ENCODE data around the gene CLCNKB.
"Not testable (repeated sequence)": the region's sequence is repeated elsewhere in the genome, so short reads cannot be mapped to it uniquely, and the experiment has no call there.

CLCNKB gene

DNA sequence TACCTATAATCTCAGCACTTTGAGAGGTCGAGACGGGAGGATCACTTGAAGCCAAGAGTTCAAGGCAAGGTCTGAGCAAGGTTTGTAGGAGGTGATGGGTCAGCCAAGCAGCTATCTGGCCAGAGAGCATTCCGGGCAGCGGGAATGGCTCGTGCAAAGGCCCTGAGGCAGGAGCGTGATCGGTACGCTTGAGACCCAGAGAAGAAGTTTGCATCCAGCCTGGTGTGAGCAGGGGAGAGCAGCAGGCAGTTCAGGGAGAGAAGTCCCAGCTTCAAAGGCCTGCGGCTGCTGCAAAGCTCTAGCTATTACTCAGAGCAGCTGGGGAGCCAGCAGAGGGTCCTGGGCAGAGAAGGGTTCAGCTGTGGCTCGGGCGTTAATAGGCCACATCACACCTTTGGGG, 44.7 kb upstream of the CLCNKB start:
- TF ChIP-seq, protein P1, sequence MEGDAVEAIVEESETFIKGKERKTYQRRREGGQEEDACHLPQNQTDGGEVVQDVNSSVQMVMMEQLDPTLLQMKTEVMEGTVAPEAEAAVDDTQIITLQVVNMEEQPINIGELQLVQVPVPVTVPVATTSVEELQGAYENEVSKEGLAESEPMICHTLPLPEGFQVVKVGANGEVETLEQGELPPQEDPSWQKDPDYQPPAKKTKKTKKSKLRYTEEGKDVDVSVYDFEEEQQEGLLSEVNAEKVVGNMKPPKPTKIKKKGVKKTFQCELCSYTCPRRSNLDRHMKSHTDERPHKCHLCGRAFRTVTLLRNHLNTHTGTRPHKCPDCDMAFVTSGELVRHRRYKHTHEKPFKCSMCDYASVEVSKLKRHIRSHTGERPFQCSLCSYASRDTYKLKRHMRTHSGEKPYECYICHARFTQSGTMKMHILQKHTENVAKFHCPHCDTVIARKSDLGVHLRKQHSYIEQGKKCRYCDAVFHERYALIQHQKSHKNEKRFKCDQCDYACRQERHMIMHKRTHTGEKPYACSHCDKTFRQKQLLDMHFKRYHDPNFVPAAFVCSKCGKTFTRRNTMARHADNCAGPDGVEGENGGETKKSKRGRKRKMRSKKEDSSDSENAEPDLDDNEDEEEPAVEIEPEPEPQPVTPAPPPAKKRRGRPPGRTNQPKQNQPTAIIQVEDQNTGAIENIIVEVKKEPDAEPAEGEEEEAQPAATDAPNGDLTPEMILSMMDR (IDR thresholded peaks at IDR 0.05): no peak
- Histone ChIP-seq H3K27ac (no peak overlapping the region), H3K36me3 (no peaks in the 10 kb centered on the region), H3K9me3 (no peaks in the 10 kb centered on the region), H3K27me3 (no peaks in the 10 kb centered on the region), H3K4me1 (ENCODE audit: control insufficient read depth in 1 of 2, insufficient read depth in 1 of 2, low read depth in 1 of 2, low read length in 1 of 2) (no peaks in the 10 kb centered on the region), H3K4me3 (ENCODE audit: low read depth in 1 of 2, low read length in 1 of 2) (no peak overlapping the region)

GRCh38 chr1:16001274-16001673, 42.3 kb upstream of the CLCNKB start:
- H3K27ac ChIP-seq: not testable (repeated sequence)

GRCh38 chr1:16005597-16005996, 38.0 kb upstream of the CLCNKB start:
- TF ChIP-seq, protein P1 (IDR thresholded peaks at IDR 0.05): no peak
- Histone ChIP-seq H3K9me3 (no peaks in the 10 kb centered on the region), H3K4me3 (ENCODE audit: low read depth in 1 of 2, low read length in 1 of 2) (no peak overlapping the region), H3K27ac (no peak overlapping the region), H3K4me1 (ENCODE audit: control insufficient read depth in 1 of 2, insufficient read depth in 1 of 2, low read depth in 1 of 2, low read length in 1 of 2) (no peaks in the 10 kb centered on the region), H3K27me3 (no peaks in the 10 kb centered on the region), H3K36me3 (no peaks in the 10 kb centered on the region)

More at GRCh38 chr1:16001274-16001673, 42.3 kb upstream of the CLCNKB start:
- H3K4me1 ChIP-seq (ENCODE audit: control insufficient read depth in 1 of 2, insufficient read depth in 1 of 2, low read depth in 1 of 2, low read length in 1 of 2); H3K9me3 ChIP-seq; H3K36me3 ChIP-seq; H3K27me3 ChIP-seq; H3K4me3 ChIP-seq (ENCODE audit: low read depth in 1 of 2, low read length in 1 of 2): not testable (repeated sequence)

- no peaks in the 10 kb centered on the region for H3K36me3 ChIP-seq
- no peak overlapping the region for H3K27ac ChIP-seq
- no peaks in the 10 kb centered on the region for H3K9me3 ChIP-seq
- H3K27me3 ChIP-seq: no peaks in the 10 kb centered on the region
- H3K4me3 ChIP-seq (ENCODE audit: low read depth in 1 of 2, low read length in 1 of 2): no peak overlapping the region
- H3K4me1 ChIP-seq (ENCODE audit: control insufficient read depth in 1 of 2, insufficient read depth in 1 of 2, low read depth in 1 of 2, low read length in 1 of 2): no peaks in the 10 kb centered on the region
- TF ChIP-seq, protein P1 (IDR thresholded peaks at IDR 0.05): no peak
Measured at GRCh38 chr1:16006010-16006409, 37.6 kb upstream of the CLCNKB start.

DNA sequence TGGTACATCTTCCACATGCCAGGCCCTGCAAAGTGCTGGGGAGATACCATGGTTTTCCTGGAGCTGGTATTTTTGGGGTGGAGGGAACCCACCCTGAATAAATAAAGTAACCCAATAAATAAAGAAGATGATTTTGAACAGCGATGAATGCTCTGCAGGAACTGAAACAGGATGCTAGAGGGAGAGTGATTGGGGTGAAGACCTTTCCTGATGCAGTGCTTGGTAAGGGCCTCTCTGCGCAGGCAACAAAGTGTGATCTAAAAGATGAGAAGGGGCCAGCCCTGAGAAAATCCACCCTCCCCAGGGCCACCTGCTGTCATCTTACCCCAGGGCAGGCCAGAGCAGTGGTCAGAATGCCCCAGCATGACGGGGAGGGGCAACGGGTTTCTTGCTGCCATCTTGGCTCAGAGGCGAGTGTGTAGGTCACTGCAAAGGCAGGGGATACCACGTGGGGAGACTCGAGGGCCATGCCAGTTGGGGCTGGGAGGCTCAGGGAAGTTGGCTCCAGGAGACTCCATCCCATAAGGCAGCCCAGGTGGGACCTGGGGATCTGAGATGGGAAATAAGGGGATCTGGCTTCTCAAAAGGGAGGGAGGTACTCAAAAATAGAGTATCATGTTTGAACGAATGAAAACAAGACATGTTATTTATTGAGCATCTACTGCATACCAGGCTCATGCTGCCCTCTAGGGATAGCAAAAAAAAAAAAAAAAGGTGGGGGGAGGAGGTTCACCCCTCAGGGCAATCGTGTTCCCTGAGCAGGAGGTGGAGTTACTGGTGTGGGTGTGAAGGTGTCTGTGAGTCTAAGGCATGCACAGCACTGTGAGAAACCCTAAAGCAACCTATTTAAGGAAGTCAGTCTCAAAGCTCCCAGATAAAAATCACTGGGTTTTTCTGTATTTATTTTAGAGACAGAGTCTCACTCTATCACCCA, 36.8 kb upstream of the CLCNKB start:
- H3K4me3 ChIP-seq (ENCODE audit: low read depth in 1 of 2, low read length in 1 of 2): no peak overlapping the region
- H3K4me1 ChIP-seq (ENCODE audit: control insufficient read depth in 1 of 2, insufficient read depth in 1 of 2, low read depth in 1 of 2, low read length in 1 of 2): no peaks in the 10 kb centered on the region
- H3K9me3 ChIP-seq: no peaks in the 10 kb centered on the region
- no peak overlapping the region for H3K27ac ChIP-seq
- H3K36me3 ChIP-seq: no peaks in the 10 kb centered on the region
- no peaks in the 10 kb centered on the region for H3K27me3 ChIP-seq
- TF ChIP-seq, protein P1 (IDR thresholded peaks at IDR 0.05): no peak

DNA sequence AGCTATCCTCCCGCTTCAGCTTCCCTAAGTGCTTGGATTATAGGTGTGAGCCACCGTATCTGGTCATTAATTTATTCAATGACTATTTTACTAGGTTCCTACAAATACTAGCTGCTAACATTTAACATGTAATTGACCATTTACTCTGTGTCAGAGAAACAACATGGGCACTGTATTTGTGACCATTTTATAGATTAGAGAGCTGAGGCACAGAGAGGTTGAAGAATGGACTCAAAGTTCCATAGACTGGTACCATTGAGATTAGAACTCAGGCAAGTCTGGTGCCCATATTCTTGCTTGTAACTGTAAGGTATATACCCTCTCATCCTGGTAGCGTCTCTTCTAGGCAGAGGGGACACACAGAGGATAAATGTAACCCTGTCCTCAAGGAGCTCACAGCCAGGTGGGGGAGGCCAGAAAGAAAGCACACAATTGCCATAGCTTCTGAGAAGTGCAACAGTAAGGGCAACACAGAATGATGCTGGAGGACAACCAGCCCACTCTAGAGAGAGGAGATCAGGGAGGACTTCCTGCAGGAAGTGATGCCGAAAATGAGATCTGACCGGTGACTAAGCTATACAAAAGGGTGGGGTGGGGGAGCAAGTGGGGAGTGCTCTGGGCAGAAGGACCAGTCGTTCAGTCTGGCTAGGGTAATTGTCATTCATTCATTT, 35.8 kb upstream of the CLCNKB start:
- H3K9me3 ChIP-seq: no peaks in the 10 kb centered on the region
- H3K27ac ChIP-seq: no peak overlapping the region
- TF ChIP-seq, protein P1 (IDR thresholded peaks at IDR 0.05): no peak

More for the DNA sequence above, 35.8 kb upstream of the CLCNKB start:
- Histone ChIP-seq H3K27me3 (peaks cover 6% of the 10 kb centered on the region), H3K36me3 (no peaks in the 10 kb centered on the region), H3K4me3 (ENCODE audit: low read depth in 1 of 2, low read length in 1 of 2) (no peak overlapping the region), H3K4me1 (ENCODE audit: control insufficient read depth in 1 of 2, insufficient read depth in 1 of 2, low read depth in 1 of 2, low read length in 1 of 2) (peaks cover 6% of the 10 kb centered on the region in 2 experiments)
